Ectodermal cell (in vitro differentiated cells): ENCODE results near the gene FN3K. TPM values are rescaled to one million over a fixed set of nuclear protein-coding genes. Genes with fewer than 3 reads are reported as not detected.
A peak's percentile ranks its signal among the peaks of the same experiment; 100 is the strongest.

ENCODE experiments used
- H3K27ac ChIP-seq: 2 replicates; pipeline ENCODE4 v1.7.0; 2013; ENCODE audit warnings: mild to moderate bottlenecking, low read depth, low read length; ENCODE audit not compliant: insufficient read depth, poor library complexity, severe bottlenecking
- H3K27me3 ChIP-seq: 2 replicates; pipeline ENCODE4 v1.7.0; 2013; ENCODE audit warnings: mild to moderate bottlenecking, low read length; ENCODE audit not compliant: insufficient read depth, control insufficient read depth, poor library complexity, severe bottlenecking
- H3K36me3 ChIP-seq: one replicate; pipeline ENCODE4 v1.7.0; 2013; ENCODE audit warnings: low read length; ENCODE audit not compliant: control insufficient read depth, insufficient read depth
- H3K4me1 ChIP-seq: one replicate; pipeline ENCODE4 v1.7.0; 2013; ENCODE audit warnings: low read length; ENCODE audit not compliant: control insufficient read depth, insufficient read depth
- H3K4me3 ChIP-seq: 2 replicates; pipeline ENCODE4 v1.7.0; 2013; ENCODE audit warnings: low read depth, low read length, control low read depth; ENCODE audit not compliant: insufficient read depth
- H3K9me3 ChIP-seq: 2 replicates; pipeline ENCODE4 v1.7.0; 2013; ENCODE audit warnings: mild to moderate bottlenecking, low read length, moderate library complexity; ENCODE audit not compliant: control insufficient read depth
- WGBS, 2 experiments: methylation state at CpG; one replicate each; pipeline ENCODE4 v1.1.7; 2013; ENCODE audit warnings: missing lambda C conversion rate in 2 of 2; 5-methylcytosine and 5-hydroxymethylcytosine counted together
- polyA plus RNA-seq, 4 experiments: library from polyadenylated mRNA; stranded (reverse); fragments of 50-300 nt; gene quantifications; one replicate each; pipeline ENCODE4 v1.2.3, GENCODE V29; 2013

FN3K gene
- polyA plus RNA-seq (2013, experiment 1 of 4) = 24.8 TPM
- polyA plus RNA-seq (2013, experiment 2 of 4) = 26.3 TPM
- polyA plus RNA-seq (2013, experiment 3 of 4) = 20.3 TPM
- polyA plus RNA-seq (2013, experiment 4 of 4) = 18.9 TPM

- peaks cover 6% of the 10 kb centered on the region for H3K36me3 ChIP-seq
- 8% methylated on average over 101 of the region's 101 CpGs for WGBS, 2 experiments
Observed at GRCh38 chr17:82734987-82735866, at the start of gene FN3K. Gene FN3K, plus strand, starts transcription at chr17:82735615. Its CDS starts 22 bp downstream, at chr17:82735637.

GRCh38 chr17:82686366-82687324 is 48.8 kb upstream of the FN3K start:
- H3K27me3 ChIP-seq = no peaks in the 10 kb centered on the region
- no peaks in the 10 kb centered on the region for H3K4me1 ChIP-seq
- no peaks in the 10 kb centered on the region for H3K9me3 ChIP-seq
- no peak overlapping the region for H3K4me3 ChIP-seq
- H3K27ac ChIP-seq = no peak overlapping the region
- H3K36me3 ChIP-seq = no peaks in the 10 kb centered on the region
- 91 to 92% methylated on average over 19 of the region's 19 CpGs for WGBS, 2 experiments

More at GRCh38 chr17:82734987-82735866, at the start of gene FN3K:
- H3K27me3 ChIP-seq = peaks cover 3% of the 10 kb centered on the region
- peaks cover 4% of the 10 kb centered on the region for H3K9me3 ChIP-seq
- peak within 1 kb of the TSS; percentile 60 for H3K4me3 ChIP-seq
- H3K27ac ChIP-seq = no peak within 1 kb of the TSS
- H3K4me1 ChIP-seq = no peaks in the 10 kb centered on the region

GRCh38 chr17:82687375-82687861 is 48.0 kb upstream of the FN3K start:
- H3K27ac ChIP-seq = no peak overlapping the region
- no peaks in the 10 kb centered on the region for H3K9me3 ChIP-seq
- 83 to 85% methylated on average over 9 to 10 of the region's 10 CpGs for WGBS, 2 experiments
- H3K4me1 ChIP-seq = no peaks in the 10 kb centered on the region
- no peaks in the 10 kb centered on the region for H3K36me3 ChIP-seq
- no peaks in the 10 kb centered on the region for H3K27me3 ChIP-seq
- no peak overlapping the region for H3K4me3 ChIP-seq

DNA sequence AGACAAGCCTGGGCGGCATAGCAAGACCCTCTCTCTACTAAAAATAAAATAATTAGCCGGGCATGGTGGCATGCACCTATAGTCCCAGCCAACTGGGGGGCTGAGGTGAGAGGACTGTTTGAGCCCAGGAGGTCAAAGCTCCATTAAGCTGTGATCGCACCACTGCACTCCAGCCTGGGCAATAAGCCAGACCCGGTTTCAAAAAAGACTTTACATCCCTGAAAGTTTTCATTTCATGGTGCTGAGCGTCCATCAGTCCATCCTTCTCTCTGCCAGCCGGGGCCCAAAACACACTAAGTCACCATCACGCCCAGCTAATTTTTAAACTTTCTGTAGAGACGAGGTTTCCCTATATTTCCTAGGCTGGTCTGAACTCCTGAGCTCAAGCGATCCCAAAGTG is 47.5 kb upstream of the FN3K start:
- 93 to 94% methylated on average over 9 of the region's 9 CpGs for WGBS, 2 experiments
- Histone ChIP-seq H3K4me1 (no peaks in the 10 kb centered on the region), H3K36me3 (no peaks in the 10 kb centered on the region)

DNA sequence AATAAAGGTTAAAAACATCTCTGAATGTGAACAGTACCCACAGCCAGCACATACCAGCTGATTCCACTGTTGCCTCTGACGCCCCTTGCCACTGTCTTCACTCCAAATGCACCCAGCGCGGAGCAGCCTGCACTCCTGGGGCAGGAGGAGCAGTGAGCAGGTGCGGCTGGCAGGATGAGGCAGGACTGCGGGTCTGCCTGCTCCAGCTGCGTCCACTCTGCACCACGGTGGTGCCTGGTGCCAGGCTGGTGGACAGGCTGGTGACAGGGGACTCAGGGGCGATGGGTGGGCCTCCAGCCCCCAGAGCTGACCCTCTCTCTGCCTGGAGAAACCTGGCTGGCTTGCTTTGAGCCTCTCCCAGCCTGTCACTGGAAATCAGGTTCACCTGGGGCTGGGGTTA is 46.3 kb upstream of the FN3K start:
- Histone ChIP-seq H3K27ac (no peak overlapping the region), H3K9me3 (no peaks in the 10 kb centered on the region), H3K4me3 (no peak overlapping the region), H3K36me3 (no peaks in the 10 kb centered on the region), H3K27me3 (no peaks in the 10 kb centered on the region), H3K4me1 (no peaks in the 10 kb centered on the region)
- 88 to 90% methylated on average over 8 of the region's 8 CpGs for WGBS, 2 experiments

More for the DNA sequence above, 47.5 kb upstream of the FN3K start:
- H3K27ac ChIP-seq = no peak overlapping the region
- H3K9me3 ChIP-seq = no peaks in the 10 kb centered on the region
- H3K27me3 ChIP-seq = no peaks in the 10 kb centered on the region
- no peak overlapping the region for H3K4me3 ChIP-seq

DNA sequence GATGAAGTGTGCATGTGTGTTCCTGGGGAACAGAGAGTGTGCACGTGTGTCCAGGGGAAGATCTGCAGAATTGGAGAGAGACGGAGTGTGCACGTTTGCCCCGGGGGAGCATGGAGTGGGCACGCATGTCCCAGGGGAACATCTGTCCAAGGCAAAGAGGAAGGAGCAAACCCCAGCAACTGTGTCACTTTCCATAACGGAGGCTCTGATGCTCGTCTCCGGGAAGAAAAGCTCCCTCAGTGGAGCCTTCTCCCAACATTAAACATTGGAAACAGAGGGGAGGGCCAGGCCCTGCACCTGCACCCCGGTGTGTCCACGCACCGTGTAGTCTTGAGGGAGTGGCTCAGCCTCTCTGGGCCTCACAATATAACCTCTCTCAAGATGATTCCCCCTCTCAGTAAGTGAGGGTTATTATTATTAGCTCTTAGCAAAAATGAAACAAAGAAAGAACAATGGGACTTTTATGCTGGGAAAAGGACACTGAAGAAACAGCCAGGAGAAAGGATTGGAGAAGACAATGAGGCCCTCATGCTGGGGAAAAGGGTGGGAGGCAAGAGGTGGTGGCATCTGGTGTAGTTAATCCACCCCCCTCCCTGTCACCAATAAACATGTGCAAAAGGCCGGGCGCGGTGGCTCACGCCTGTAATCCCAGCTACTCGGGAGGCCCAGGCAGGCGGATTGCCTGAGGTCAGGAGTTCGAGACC is 44.5 kb upstream of the FN3K start:
- Histone ChIP-seq H3K27me3 (peaks cover 7% of the 10 kb centered on the region), H3K27ac (no peak overlapping the region), H3K36me3 (no peaks in the 10 kb centered on the region), H3K4me3 (no peak overlapping the region), H3K4me1 (no peaks in the 10 kb centered on the region), H3K9me3 (no peaks in the 10 kb centered on the region)
- WGBS, 2 experiments = 91 to 92% methylated on average over 18 of the region's 18 CpGs

- Histone ChIP-seq H3K27me3 (peaks cover 14% of the 10 kb centered on the region), H3K4me3 (no peak overlapping the region), H3K9me3 (no peaks in the 10 kb centered on the region), H3K36me3 (no peaks in the 10 kb centered on the region), H3K4me1 (no peaks in the 10 kb centered on the region), H3K27ac (no peak overlapping the region)
- 92% methylated on average over 9 to 11 of the region's 17 CpGs for WGBS, 2 experiments
Observed at GRCh38 chr17:82691714-82692113, 43.7 kb upstream of the FN3K start.

GRCh38 chr17:82692268-82692667 is 43.1 kb upstream of the FN3K start:
- no peak overlapping the region for H3K27ac ChIP-seq
- peaks cover 20% of the 10 kb centered on the region for H3K27me3 ChIP-seq
- H3K4me1 ChIP-seq = peaks cover 4% of the 10 kb centered on the region
- no peaks in the 10 kb centered on the region for H3K36me3 ChIP-seq
- WGBS, 2 experiments = 84 to 87% methylated on average over 16 of the region's 16 CpGs
- H3K4me3 ChIP-seq = no peak overlapping the region
- H3K9me3 ChIP-seq = no peaks in the 10 kb centered on the region

- H3K36me3 ChIP-seq = no peaks in the 10 kb centered on the region
- 91 to 93% methylated on average over 22 of the region's 22 CpGs for WGBS, 2 experiments
- H3K4me1 ChIP-seq = peaks cover 10% of the 10 kb centered on the region
- H3K27ac ChIP-seq = no peak overlapping the region
- H3K27me3 ChIP-seq = peaks cover 29% of the 10 kb centered on the region
- H3K4me3 ChIP-seq = no peak overlapping the region
- H3K9me3 ChIP-seq = no peaks in the 10 kb centered on the region
Observed at GRCh38 chr17:82693168-82693867, 42.1 kb upstream of the FN3K start.
